GM19328 (cell line): ENCODE measurements around the gene KCNMB3.

Source experiments
- ATAC-seq: cut with Tn5 transposase; IDR thresholded peaks from one replicate; pipeline ENCODE4 v1.9.1; 2021; ENCODE audit warnings: mild to moderate bottlenecking, moderate library complexity; ENCODE audit not compliant: unreplicated experiment

Gene KCNMB3

DNA sequence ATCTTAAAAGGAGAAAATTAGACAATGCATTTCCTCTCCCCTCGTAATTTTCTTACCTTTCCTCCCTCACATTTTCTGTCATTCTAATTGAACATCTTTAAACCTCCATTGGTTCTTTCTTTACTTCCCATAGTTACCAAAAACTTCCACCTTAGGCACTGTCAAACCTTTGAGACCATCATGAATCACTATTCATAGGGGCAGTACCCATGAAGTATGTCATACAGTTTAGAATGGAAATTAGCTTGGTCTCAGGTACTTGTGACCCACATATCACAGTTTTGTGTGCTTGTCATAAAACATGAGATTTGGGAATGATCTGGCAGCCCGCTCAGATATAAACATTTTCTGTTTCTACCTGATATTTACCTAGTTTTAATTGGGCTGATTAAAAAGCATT is 50.1 kb downstream of the KCNMB3 start:
- ATAC-seq, result no peak

DNA sequence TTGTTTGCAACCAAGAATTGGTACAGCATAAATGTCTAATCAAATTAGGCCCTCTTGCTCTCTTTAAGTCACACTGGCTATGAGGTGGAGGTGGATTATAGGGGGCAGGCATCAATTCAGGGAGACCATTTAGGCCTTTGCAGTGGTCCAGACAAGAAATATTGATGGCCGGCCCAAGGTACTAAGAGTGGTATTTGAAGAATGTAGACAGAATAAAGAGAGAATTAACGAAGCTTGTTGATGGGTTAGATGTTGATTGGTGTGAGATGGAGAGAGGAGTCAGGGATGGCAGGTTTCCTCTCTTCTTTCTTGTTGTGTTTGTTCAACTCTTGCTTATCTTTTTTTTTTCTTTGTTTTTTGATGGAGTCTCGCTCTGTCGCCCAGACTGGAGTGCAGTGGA is 54.2 kb downstream of the KCNMB3 start:
- ATAC-seq, result no peak

DNA sequence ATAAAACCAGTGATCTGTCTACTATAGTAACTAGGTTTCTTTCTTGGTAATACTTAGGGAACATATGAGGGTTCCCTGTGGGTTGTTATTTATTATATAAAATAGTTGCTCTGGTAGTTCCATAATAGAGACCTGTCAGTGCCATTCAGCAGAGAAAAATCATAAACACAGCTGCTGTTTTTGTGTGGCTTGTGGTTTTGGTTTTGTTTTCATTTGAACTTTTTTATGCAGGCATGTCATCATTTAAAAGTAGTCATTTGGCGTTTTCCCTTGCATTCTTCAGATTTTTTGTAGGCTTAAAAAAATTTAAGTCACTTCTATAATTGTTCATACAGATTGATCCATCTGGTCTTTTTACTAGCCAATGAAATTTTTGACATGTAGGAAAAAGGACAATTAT is 54.8 kb downstream of the KCNMB3 start:
- peak; percentile 87 for ATAC-seq

DNA sequence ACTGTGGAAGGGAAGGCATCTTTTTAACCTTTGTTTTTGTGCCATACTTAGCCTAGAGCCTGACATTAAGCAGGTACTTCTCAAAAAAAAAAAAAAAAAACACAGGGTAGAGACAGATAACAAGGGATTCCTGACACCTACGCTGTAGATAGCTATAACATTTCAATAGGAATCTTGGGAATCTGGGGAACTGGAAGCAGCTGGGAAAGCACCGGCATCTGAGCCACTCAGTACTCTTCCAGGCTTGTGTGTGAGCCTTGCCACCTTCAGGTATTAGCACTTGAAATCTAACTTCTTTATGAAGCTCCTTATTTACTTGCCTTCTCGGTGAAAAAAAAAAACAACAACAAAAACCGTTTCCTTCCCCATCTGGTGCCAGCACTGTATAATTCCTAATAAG is 56.0 kb downstream of the KCNMB3 start:
- ATAC-seq, result no peak
